Colonic mucosa (tissue), 4 donors: Measurements from ENCODE around the gene ZNHIT2. TPM values are rescaled to one million over a fixed set of nuclear protein-coding genes. Genes with fewer than 3 reads are reported as not detected.

Source experiments
- DNase-seq: peaks from one replicate; pipeline ENCODE4 v3.0.0-alpha.2; 2020
- H3K27ac ChIP-seq: fragments of 200-600 bp; one replicate; pipeline ENCODE4 v1.8.0; 2021
- H3K27me3 ChIP-seq: fragments of 200-600 bp; one replicate; pipeline ENCODE4 v1.8.0; 2021
- H3K36me3 ChIP-seq: fragments of 200-600 bp; one replicate; pipeline ENCODE4 v1.8.0; 2021
- H3K4me1 ChIP-seq: fragments of 200-600 bp; one replicate; pipeline ENCODE4 v1.8.0; 2021; ENCODE audit warnings: mild to moderate bottlenecking
- H3K4me3 ChIP-seq: fragments of 200-600 bp; one replicate; pipeline ENCODE4 v1.8.0; 2021
- H3K9ac ChIP-seq, 2 donors: one replicate each; pipeline ENCODE4 v1.7.0; 2013; ENCODE audit warnings: control low read depth in 2 of 2, low read depth in 2 of 2, low read length in 2 of 2
- H3K9me3 ChIP-seq: fragments of 200-600 bp; one replicate; pipeline ENCODE4 v1.8.0; 2021
- CTCF ChIP-seq: fragments of 200-600 bp; IDR thresholded peaks from one replicate; pipeline ENCODE4 v1.8.0; 2022; ENCODE audit warnings: antibody characterized with exemption, mild to moderate bottlenecking
- intact Hi-C: fragments of 100-400 bp; cut with DNase I; formaldehyde crosslinking; loops from one replicate; pipeline ENCODE4 v1.14.1; 2022
- total RNA-seq, 2 donors: library from RNA; stranded (reverse); fragmentation: NEBNext Ultra II Directional in 1 of 2; extraction: Animal tissue kit (Norgen Biotek cat#: 25700) in 1 of 2; gene quantifications; one replicate each; pipeline ENCODE4 v1.2.1, GENCODE V29; 2021
- donor health status: healthy.
- donor health status: DM: no; HTN: no; CAD: no.
- donor health status: DM: no; HTN: no; CAD: no.

ZNHIT2 gene
- total RNA-seq, 2 donors from 2014 or later: 8.1 to 17.3 TPM

DNA sequence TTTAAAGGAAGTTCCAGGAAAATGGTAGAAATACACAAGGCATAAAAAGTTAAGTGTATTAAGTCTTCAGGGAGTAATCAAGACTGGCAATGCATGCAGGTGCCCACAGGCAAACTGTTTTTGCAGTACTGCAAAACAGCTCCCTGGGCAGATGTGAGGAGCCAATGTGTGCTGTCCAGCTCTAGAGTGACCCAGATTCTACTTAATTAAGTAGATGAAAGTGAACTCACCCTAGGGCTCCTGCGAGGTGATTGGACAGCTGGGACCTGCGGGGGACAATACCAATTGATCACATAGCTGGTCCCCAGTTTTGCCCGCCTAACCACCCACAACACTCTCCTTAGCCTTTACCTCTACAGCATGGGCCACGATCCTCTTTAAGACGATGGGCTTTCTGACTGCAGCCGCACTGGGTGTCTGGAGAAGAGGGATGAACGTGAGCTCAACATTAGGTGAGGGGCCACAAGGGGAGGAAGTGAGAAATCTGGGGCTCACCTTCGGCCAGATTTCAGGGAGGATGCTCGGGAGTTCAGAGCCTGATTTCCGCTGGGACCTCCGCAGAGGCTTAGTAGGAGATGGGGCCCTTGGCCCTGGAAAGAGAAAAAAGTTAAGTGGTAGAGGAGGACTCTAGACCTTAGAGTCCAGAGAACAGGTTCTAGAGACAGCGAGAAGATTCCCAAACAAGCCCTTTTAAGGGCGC is 34.2 kb downstream of the ZNHIT2 start:
- no peak for TF ChIP-seq CTCF
- Histone ChIP-seq H3K9ac (peak overlapping the region; percentile 57 to 90), H3K4me1 (peaks cover 13% of the 10 kb centered on the region), H3K9me3 (no peaks in the 10 kb centered on the region), H3K27ac (peak overlapping the region; percentile 77), H3K27me3 (no peaks in the 10 kb centered on the region), H3K36me3 (no peaks in the 10 kb centered on the region), H3K4me3 (peak overlapping the region; percentile 89)
- DNase-seq: no peak
- intact Hi-C loops: loop anchor here (10.0 kb wide), 1 partner anchor 238 kb away; the partner anchor contains the start of gene CDC42BPG

GRCh38 chr11:65078786-65079342 is 38.6 kb downstream of the ZNHIT2 start:
- no peak for DNase-seq
- no peak overlapping the region for H3K9ac ChIP-seq

GRCh38 chr11:65078151-65078550 is 39.4 kb downstream of the ZNHIT2 start:
- H3K9ac ChIP-seq: peak overlapping the region in 1 of 2 donors; percentile 22
- H3K4me1 ChIP-seq: peaks cover 3% of the 10 kb centered on the region
- H3K9me3 ChIP-seq: no peaks in the 10 kb centered on the region
- intact Hi-C loops: no loop called here
- no peak overlapping the region for H3K27ac ChIP-seq
- no peaks in the 10 kb centered on the region for H3K36me3 ChIP-seq
- no peaks in the 10 kb centered on the region for H3K27me3 ChIP-seq
- peak; percentile 75 for DNase-seq
- peak; percentile 68 for TF ChIP-seq CTCF
- H3K4me3 ChIP-seq: no peak overlapping the region

More at GRCh38 chr11:65078786-65079342, 38.6 kb downstream of the ZNHIT2 start:
- H3K36me3 ChIP-seq: no peaks in the 10 kb centered on the region
- intact Hi-C loops: no loop called here
- no peaks in the 10 kb centered on the region for H3K27me3 ChIP-seq
- H3K4me3 ChIP-seq: no peak overlapping the region
- no peak for TF ChIP-seq CTCF
- no peak overlapping the region for H3K27ac ChIP-seq
- H3K9me3 ChIP-seq: no peaks in the 10 kb centered on the region
- H3K4me1 ChIP-seq: peaks cover 7% of the 10 kb centered on the region

DNA sequence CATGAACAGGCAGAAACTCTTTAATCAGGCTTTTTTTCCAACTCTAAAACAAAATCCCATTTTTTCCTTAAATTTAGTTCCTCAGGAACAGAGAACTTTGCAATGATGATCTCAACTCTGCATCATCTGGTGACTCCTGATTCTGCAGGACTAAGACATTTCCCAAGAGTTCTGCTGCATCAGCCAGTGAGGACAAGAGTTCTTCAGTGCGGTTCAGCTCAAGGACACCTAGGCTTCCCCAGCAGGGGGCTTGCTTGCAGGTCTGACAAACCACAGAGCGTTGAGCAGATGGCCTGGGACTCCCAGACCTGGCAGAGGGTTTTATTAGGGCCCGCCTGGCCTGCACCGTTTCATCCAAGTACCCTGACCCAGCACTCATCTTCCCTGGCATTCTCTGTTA is 40.0 kb downstream of the ZNHIT2 start:
- no peaks in the 10 kb centered on the region for H3K36me3 ChIP-seq
- no peaks in the 10 kb centered on the region for H3K27me3 ChIP-seq
- no peak for DNase-seq
- H3K27ac ChIP-seq: no peak overlapping the region
- H3K9me3 ChIP-seq: no peaks in the 10 kb centered on the region
- no peak overlapping the region for H3K4me3 ChIP-seq
- no peaks in the 10 kb centered on the region for H3K4me1 ChIP-seq
- no peak overlapping the region for H3K9ac ChIP-seq
- no peak for TF ChIP-seq CTCF
- intact Hi-C loops: no loop called here

DNA sequence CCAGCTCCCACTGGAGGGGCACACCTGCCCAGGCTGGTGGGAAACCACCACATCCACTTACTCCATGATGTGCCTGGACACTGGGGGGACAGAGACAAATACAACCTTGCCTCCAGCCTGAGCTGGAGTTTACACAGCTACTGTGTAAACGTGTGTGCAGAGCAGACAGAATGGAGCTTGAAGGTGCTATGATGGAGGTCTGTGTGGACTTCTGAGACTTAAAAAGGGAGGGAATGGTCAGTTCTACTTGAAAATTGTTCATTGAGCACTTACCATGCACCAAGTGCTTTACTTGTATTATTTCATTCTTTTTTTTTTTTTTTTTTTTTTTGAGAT is 44.9 kb downstream of the ZNHIT2 start:
- H3K27ac ChIP-seq: no peak overlapping the region
- intact Hi-C loops: no loop called here
- DNase-seq: no peak
- H3K4me3 ChIP-seq: no peak overlapping the region
- TF ChIP-seq CTCF: no peak
- no peaks in the 10 kb centered on the region for H3K27me3 ChIP-seq
- no peaks in the 10 kb centered on the region for H3K9me3 ChIP-seq
- H3K4me1 ChIP-seq: no peaks in the 10 kb centered on the region
- no peaks in the 10 kb centered on the region for H3K36me3 ChIP-seq
- H3K9ac ChIP-seq: no peak overlapping the region
